GM21786 (cell line): Measurements from ENCODE around the gene DRG2.
A peak's percentile ranks its signal among the peaks of the same experiment; 100 is the strongest.

Experiments used
- ATAC-seq: cut with Tn5 transposase; IDR thresholded peaks from one replicate; pipeline ENCODE4 v1.9.1; 2021; ENCODE audit not compliant: unreplicated experiment

The DRG2 gene

GRCh38 chr17:18087610-18088491 is at the start of gene DRG2:
Gene DRG2, plus strand, starts transcription at chr17:18087948. Its CDS starts 76 bp downstream, at chr17:18088024.
- ATAC-seq: peak; percentile 79

GRCh38 chr17:18038149-18038850 is 49.4 kb upstream of the DRG2 start:
- ATAC-seq: no peak

GRCh38 chr17:18038861-18039534 is 48.8 kb upstream of the DRG2 start, which contains the start of the genes ATPAF2 and GID4:
Gene ATPAF2, minus strand, starts transcription at chr17:18039168. Its CDS starts 155 bp downstream, at chr17:18039013.
Gene GID4, plus strand, starts transcription at chr17:18039408. Its CDS starts 57 bp downstream, at chr17:18039465.
- peak; percentile 93 for ATAC-seq

- peak; percentile 18 for ATAC-seq
These were observed 48.0 kb upstream of the DRG2 start for GRCh38 chr17:18039535-18040260.

- no peak for ATAC-seq
These were observed 47.4 kb upstream of the DRG2 start for GRCh38 chr17:18040261-18040858.

GRCh38 chr17:18041776-18042175 is 46.0 kb upstream of the DRG2 start:
- ATAC-seq: no peak

- no peak for ATAC-seq
These were observed 44.8 kb upstream of the DRG2 start for GRCh38 chr17:18042983-18043382.

- ATAC-seq: no peak
These were observed 44.3 kb upstream of the DRG2 start for GRCh38 chr17:18043491-18043890.

- ATAC-seq: no peak
These were observed 43.1 kb upstream of the DRG2 start for GRCh38 chr17:18044609-18045008.

- ATAC-seq: no peak
These were observed 41.9 kb upstream of the DRG2 start for GRCh38 chr17:18045691-18046350.

- no peak for ATAC-seq
These were observed 32.2 kb upstream of the DRG2 start for GRCh38 chr17:18055597-18055996.

- no peak for ATAC-seq
These were observed 31.5 kb upstream of the DRG2 start for GRCh38 chr17:18056214-18056613.

GRCh38 chr17:18059283-18059682 is 28.5 kb upstream of the DRG2 start:
- ATAC-seq: no peak

- no peak for ATAC-seq
These were observed 23.7 kb upstream of the DRG2 start for GRCh38 chr17:18064053-18064452.

GRCh38 chr17:18065546-18065945 is 22.2 kb upstream of the DRG2 start:
- no peak for ATAC-seq

- ATAC-seq: no peak
These were observed 20.9 kb upstream of the DRG2 start for GRCh38 chr17:18066866-18067265.

- no peak for ATAC-seq
These were observed 18.6 kb upstream of the DRG2 start for GRCh38 chr17:18069101-18069500.

- ATAC-seq: no peak
These were observed 16.8 kb upstream of the DRG2 start for GRCh38 chr17:18070861-18071340.

GRCh38 chr17:18071751-18072150 is 16.0 kb upstream of the DRG2 start:
- ATAC-seq: no peak
